ENCODE data around the gene GDF7.

- TF ChIP-seq CTCF (IDR thresholded peaks at IDR 0.05; ENCODE audit: borderline replicate concordance, extremely low read depth, low read length, poor library complexity, severe bottlenecking): no peak
- no peak for TF ChIP-seq EZH2 (IDR thresholded peaks at IDR 0.05; ENCODE audit: borderline replicate concordance, low read depth, low read length, severe bottlenecking)
Observed at GRCh38 chr2:20622296-20622686, 44.7 kb upstream of the GDF7 start.
